ENCODE results near the gene CTSZ.
"Not testable (repeated sequence)": the region's sequence is repeated elsewhere in the genome, so short reads cannot be mapped to it uniquely, and the experiment has no call there.

DNA sequence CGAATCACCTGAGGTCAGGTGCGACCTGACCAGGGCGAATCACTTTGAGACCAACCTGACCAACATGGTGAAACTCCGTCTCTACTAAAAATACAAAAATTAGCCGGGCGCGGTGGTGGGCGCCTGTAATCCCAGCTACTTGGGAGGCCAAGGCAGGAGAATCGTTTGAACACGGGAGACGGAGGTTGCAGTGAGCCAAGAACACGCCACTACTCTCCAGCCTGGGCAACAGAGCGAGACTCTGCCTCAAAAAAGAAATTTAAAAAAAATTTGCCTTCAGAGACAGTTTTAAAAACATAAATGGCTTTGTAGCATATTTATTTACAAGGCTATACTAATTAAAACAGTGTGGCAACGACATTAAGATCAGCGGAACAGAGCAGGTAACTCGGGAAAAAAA lies 34.4 kb upstream of the CTSZ start:
- not testable (repeated sequence) for TF ChIP-seq POLR2A, POLR2AphosphoS5, CTCF (IDR thresholded peaks at IDR 0.05)
